Right lobe of liver (tissue), 6 donors: ENCODE measurements around the gene MRC2. TPM values are rescaled to one million over a fixed set of nuclear protein-coding genes. Genes with fewer than 3 reads are reported as not detected.
"Not testable (repeated sequence)": the region's sequence is repeated elsewhere in the genome, so short reads cannot be mapped to it uniquely, and the experiment has no call there.

ENCODE experiments used
- ATAC-seq, 4 donors: fragments of 200-7000 bp; cut with Tn5 transposase; one replicate each; pipeline ENCODE4 v1.9.1; 2020; ENCODE audit warnings: mild to moderate bottlenecking in 4 of 4, moderate library complexity in 4 of 4
- DNase-seq, 3 donors: peaks; one replicate each; pipeline ENCODE4 v3.0.0-alpha.2; 2020
- H3K27ac ChIP-seq, 3 donors: fragments of 200-600 bp; one replicate each; pipeline ENCODE4 v1.8.0; 2022
- H3K27me3 ChIP-seq, 2 donors: fragments of 200-600 bp; one replicate each; pipeline ENCODE4 v1.8.0; 2022
- H3K36me3 ChIP-seq, 4 donors: fragments of 200-600 bp; sonication (generic) in 1 of 4; one replicate each; pipeline versions ENCODE4 v1.5.1 to v1.8.0; 2017 to 2022; ENCODE audit warnings: control low read depth in 1 of 4
- H3K4me1 ChIP-seq, 4 donors: fragments of 200-600 bp; sonication (generic) in 1 of 4; one replicate each; pipeline versions ENCODE4 v1.5.1 to v1.8.0; 2017 to 2022; ENCODE audit warnings: control low read depth in 1 of 4
- H3K4me3 ChIP-seq, 3 donors: fragments of 200-600 bp; one replicate each; pipeline ENCODE4 v1.8.0; 2022
- H3K9me3 ChIP-seq, 4 donors: fragments of 200-600 bp; sonication (generic) in 1 of 4; one replicate each; pipeline versions ENCODE4 v1.5.1 to v1.8.0; 2017 to 2022; ENCODE audit warnings: control low read depth in 1 of 4
- CTCF ChIP-seq, 4 donors: fragments of 200-600 bp in 3 of 4; fragments of 450-650 bp in 1 of 4; IDR thresholded peaks; one replicate each; pipeline versions ENCODE4 v1.5.1 to v1.8.0; 2016 to 2022; ENCODE audit warnings: antibody characterized with exemption in 4 of 4, mild to moderate bottlenecking in 2 of 4
- POLR2A ChIP-seq: fragments of 450-650 bp; IDR thresholded peaks from one replicate; pipeline ENCODE4 v1.6.1; 2017; ENCODE audit warnings: antibody characterized with exemption, mild to moderate bottlenecking
- WGBS: methylation state at CpG from one replicate; pipeline ENCODE4 v1.1.6; 2018; ENCODE audit warnings: low coverage, low lambda C conversion rate; ENCODE audit not compliant: insufficient coverage; ENCODE audit errors: missing lambda C conversion rate; 5-methylcytosine and 5-hydroxymethylcytosine counted together
- intact Hi-C, 2 donors: fragments of 100-400 bp; cut with DNase I; formaldehyde crosslinking; loops; one replicate each; pipeline versions ENCODE4 v1.11.2 to v1.14.1; 2022
- total RNA-seq, 6 experiments: library from RNA; depleted of rRNA in 2 of 6; stranded (reverse); fragments of >200 nt in 2 of 6; fragmentation: NEBNext Ultra II Directional in 3 of 6; extraction: Animal tissue kit (Norgen Biotek cat#: 25700) in 3 of 6; gene quantifications; one replicate each; pipeline versions ENCODE4 v1.1.0 to v1.2.4, GENCODE V29; 2016 to 2023
- donor health status: DM: no; HTN: yes; CAD: no.
- donor health status: DM: no; HTN: no; CAD: no.
- donor health status: DM: no; HTN: no; CAD: no.
- donor health status: DM: no; HTN: yes; CAD: no.
- donor health status: DM: no; HTN: yes; CAD: no.

MRC2 gene
- total RNA-seq, 6 experiments from 2014 or later = 1.7 to 7.4 (median 3.8) TPM

- Histone ChIP-seq H3K4me3 (no peak overlapping the region), H3K36me3 (peaks cover 0 to 27% (median 9%) of the 10 kb centered on the region in 4 donors), H3K9me3 (no peaks in the 10 kb centered on the region), H3K27me3 (no peaks in the 10 kb centered on the region), H3K27ac (no peak overlapping the region), H3K4me1 (no peaks in the 10 kb centered on the region)
- WGBS = 100% methylated on average over 1 of the region's 1 CpG
- DNase-seq (no peak), ATAC-seq (no peak)
- intact Hi-C loops = no loop called here
- TF ChIP-seq POLR2A (no peak), CTCF (IDR thresholded peaks at IDR 0.05) (no peak)
Observed at GRCh38 chr17:62581764-62582163, 45.7 kb upstream of the MRC2 start.

- no peak overlapping the region for H3K4me3 ChIP-seq
- no peaks in the 10 kb centered on the region for H3K4me1 ChIP-seq
- no peak overlapping the region for H3K27ac ChIP-seq
- no peak for DNase-seq
- WGBS = 100% methylated on average over 2 of the region's 2 CpGs
- intact Hi-C loops = no loop called here
- H3K36me3 ChIP-seq = peaks cover 0 to 14% (median 6%) of the 10 kb centered on the region in 4 donors
- TF ChIP-seq CTCF (IDR thresholded peaks at IDR 0.05) (no peak), POLR2A (no peak)
- no peak for ATAC-seq
- H3K9me3 ChIP-seq = peaks cover 0 to 3% (median 0%) of the 10 kb centered on the region in 4 donors
- no peaks in the 10 kb centered on the region for H3K27me3 ChIP-seq
Observed at GRCh38 chr17:62587554-62587953, 39.9 kb upstream of the MRC2 start.

- H3K4me1 ChIP-seq = no peaks in the 10 kb centered on the region
- peaks cover 0 to 3% (median 0%) of the 10 kb centered on the region in 4 donors for H3K9me3 ChIP-seq
- H3K4me3 ChIP-seq = no peak overlapping the region
- 86% methylated on average over 6 of the region's 7 CpGs for WGBS
- intact Hi-C loops = no loop called here
- H3K36me3 ChIP-seq = peaks cover 0 to 14% (median 6%) of the 10 kb centered on the region in 4 donors
- H3K27ac ChIP-seq = no peak overlapping the region
- TF ChIP-seq CTCF (IDR thresholded peaks at IDR 0.05) = no peak
- TF ChIP-seq POLR2A = no peak
- ATAC-seq (no peak), DNase-seq (no peak)
- no peaks in the 10 kb centered on the region for H3K27me3 ChIP-seq
Observed at GRCh38 chr17:62588109-62588508, 39.4 kb upstream of the MRC2 start.

- intact Hi-C loops = no loop called here
- Histone ChIP-seq H3K4me3 (no peak overlapping the region), H3K9me3 (peaks cover 0 to 3% (median 0%) of the 10 kb centered on the region in 4 donors), H3K4me1 (no peaks in the 10 kb centered on the region), H3K36me3 (peaks cover 0 to 4% (median 0%) of the 10 kb centered on the region in 4 donors), H3K27ac (no peak overlapping the region), H3K27me3 (no peaks in the 10 kb centered on the region)
- no peak for TF ChIP-seq CTCF (IDR thresholded peaks at IDR 0.05)
- no peak for TF ChIP-seq POLR2A
- DNase-seq = no peak
- ATAC-seq = no peak
- WGBS = 70% methylated on average over 3 of the region's 6 CpGs
Observed at GRCh38 chr17:62591333-62591732, 36.1 kb upstream of the MRC2 start.

GRCh38 chr17:62591822-62592221 is 35.6 kb upstream of the MRC2 start:
- H3K27me3 ChIP-seq, intact Hi-C loops, H3K4me1 ChIP-seq, H3K36me3 ChIP-seq, H3K27ac ChIP-seq, DNase-seq, H3K9me3 ChIP-seq, H3K4me3 ChIP-seq, ATAC-seq: not testable (repeated sequence)
- WGBS = 90% methylated on average over 10 of the region's 11 CpGs
